Esophagus (tissue), 2 donors: Measurements from ENCODE around the gene WNK2. TPM values are rescaled to one million over a fixed set of nuclear protein-coding genes. Genes with fewer than 3 reads are reported as not detected.

ENCODE experiments used
- H3K27ac ChIP-seq, 2 donors: one replicate each; pipeline ENCODE4 v1.5.1; 2013; ENCODE audit warnings: low read depth in 2 of 2, mild to moderate bottlenecking in 2 of 2, inconsistent platforms in 1 of 2, low read length in 1 of 2, moderate library complexity in 1 of 2
- H3K27me3 ChIP-seq, 2 donors: one replicate each; pipeline ENCODE4 v1.6.1; 2013; ENCODE audit warnings: low read length in 2 of 2, control low read depth in 1 of 2, mild to moderate bottlenecking in 1 of 2; ENCODE audit not compliant: insufficient read depth in 2 of 2, control insufficient read depth in 1 of 2
- H3K36me3 ChIP-seq, 2 donors: one replicate each; pipeline ENCODE4 v1.6.1; 2013; ENCODE audit warnings: low read length in 1 of 2; ENCODE audit not compliant: control insufficient read depth in 2 of 2, insufficient read depth in 2 of 2
- H3K4me1 ChIP-seq, 2 donors: one replicate each; pipeline ENCODE4 v1.6.1; 2013; ENCODE audit warnings: low read length in 1 of 2; ENCODE audit not compliant: control insufficient read depth in 2 of 2, insufficient read depth in 2 of 2
- H3K4me3 ChIP-seq, 2 donors: one replicate each; pipeline ENCODE4 v1.5.1; 2013; ENCODE audit warnings: low read length in 2 of 2, mild to moderate bottlenecking in 2 of 2, low read depth in 1 of 2, moderate library complexity in 1 of 2
- H3K9me3 ChIP-seq, 2 donors: one replicate each; pipeline ENCODE4 v1.6.1; 2013; ENCODE audit warnings: mild to moderate bottlenecking in 2 of 2, low read depth in 1 of 2, low read length in 1 of 2, moderate library complexity in 1 of 2; ENCODE audit not compliant: control insufficient read depth in 2 of 2, insufficient read depth in 1 of 2
- WGBS, 2 donors: extraction: QIAGEN DNeasy Blood & Tissue Kit; methylation state at CpG; one replicate each; pipeline ENCODE4 v1.1.7; 2013; 5-methylcytosine and 5-hydroxymethylcytosine counted together
- polyA plus RNA-seq, 2 donors: library from polyadenylated mRNA; stranded (reverse); fragments of 200-250 nt; gene quantifications; one replicate each; pipeline ENCODE4 v1.2.3, GENCODE V29; 2013
- donor health status: healthy with polysubstance abuse.
- donor health status: Bipolar disorder and iron deficiency.

The WNK2 gene
- polyA plus RNA-seq, result 1 to 10 TPM; 2.1 to 3.4 TPM

DNA sequence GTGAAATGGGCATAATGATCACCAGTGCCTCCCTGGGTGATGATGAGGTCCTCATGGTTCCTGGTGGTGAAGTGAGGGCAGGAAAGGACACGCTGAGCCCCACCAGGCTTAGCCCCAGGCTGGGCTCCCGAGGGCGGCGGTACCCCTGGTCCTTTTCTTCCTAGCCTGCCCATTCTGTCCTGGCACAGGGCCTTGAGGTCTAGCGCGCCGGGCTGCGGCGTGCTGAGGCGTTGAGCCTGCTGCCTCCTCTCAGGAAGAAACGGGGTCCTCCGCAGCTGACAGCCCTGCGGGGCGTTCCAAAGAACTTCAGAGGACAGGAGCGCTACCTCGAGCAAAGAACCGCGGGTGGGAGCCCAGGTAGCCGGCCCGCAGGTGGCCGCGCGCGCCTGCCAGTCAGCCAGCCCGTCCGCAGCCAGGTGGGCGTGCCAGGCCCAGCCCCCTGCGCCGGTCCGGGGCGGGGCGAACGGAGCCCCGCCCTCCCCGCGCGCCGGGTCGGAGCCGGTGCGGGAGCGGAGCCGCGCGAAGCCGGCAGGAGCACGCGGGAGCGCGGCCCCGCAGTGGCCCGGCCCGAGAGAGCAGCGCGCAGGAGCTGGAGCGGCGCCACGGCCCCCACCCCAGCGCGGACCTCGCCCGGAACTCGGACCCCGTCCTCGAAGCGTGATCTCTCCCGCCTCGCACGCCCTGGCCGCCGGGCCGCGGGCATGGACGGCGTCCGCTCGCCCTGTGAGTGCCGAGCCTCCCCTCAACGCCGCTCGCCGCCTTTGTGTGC, at the start of gene WNK2:
WNK2 (plus strand) TSS at position 477 of the 769 bp plus-strand sequence. CDS start 791 bp downstream, outside the sequence.
- WGBS, 2 donors, result 1 to 2% methylated on average over 26 to 82 of the region's 82 CpGs
- H3K36me3 ChIP-seq, result no peaks in the 10 kb centered on the region
- peak within 1 kb of the TSS; percentile 41 to 62 for H3K4me3 ChIP-seq
- peak within 1 kb of the TSS in 1 of 2 donors; percentile 43 for H3K27ac ChIP-seq
- H3K27me3 ChIP-seq, result no peaks in the 10 kb centered on the region
- H3K9me3 ChIP-seq, result peaks cover 0 to 3% of the 10 kb centered on the region in 2 donors
- peaks cover 0 to 12% of the 10 kb centered on the region in 2 donors for H3K4me1 ChIP-seq

GRCh38 chr9:93134740-93135444, 49.0 kb upstream of the WNK2 start:
- H3K27ac ChIP-seq, result peak overlapping the region; percentile 89 to 94
- H3K27me3 ChIP-seq, result no peaks in the 10 kb centered on the region
- peaks cover 0 to 4% of the 10 kb centered on the region in 2 donors for H3K9me3 ChIP-seq
- WGBS, 2 donors, result 69% methylated on average over 14 of the region's 14 CpGs
- no peaks in the 10 kb centered on the region for H3K36me3 ChIP-seq
- peak overlapping the region; percentile 63 to 77 for H3K4me3 ChIP-seq
- peaks cover 22 to 48% of the 10 kb centered on the region in 2 donors for H3K4me1 ChIP-seq

DNA sequence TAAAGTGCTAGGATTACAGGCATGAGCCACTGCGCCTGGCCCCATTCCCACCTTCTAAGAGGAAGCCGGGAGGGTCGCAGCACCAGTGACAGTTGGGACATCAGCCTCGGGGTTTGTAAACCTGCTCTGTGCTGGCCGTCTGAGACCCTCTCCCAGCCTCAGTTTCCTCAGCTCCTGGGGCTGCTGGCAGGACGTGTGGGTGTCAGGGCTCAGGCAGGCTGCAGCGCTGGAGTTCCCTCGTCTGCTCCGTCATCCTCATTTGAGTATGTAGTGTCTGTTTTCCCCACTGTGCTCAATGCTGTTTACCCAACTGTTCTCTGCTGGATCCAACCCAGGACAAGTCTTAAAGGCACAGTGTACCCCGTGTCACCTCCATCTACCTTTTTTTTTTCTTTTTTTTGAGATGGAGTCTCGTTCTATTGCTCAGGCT, 47.9 kb upstream of the WNK2 start:
- H3K36me3 ChIP-seq, result no peaks in the 10 kb centered on the region
- H3K4me3 ChIP-seq, result no peak overlapping the region
- no peak overlapping the region for H3K27ac ChIP-seq
- WGBS, 2 donors, result 33 to 37% methylated on average over 11 of the region's 11 CpGs
- H3K27me3 ChIP-seq, result no peaks in the 10 kb centered on the region
- peaks cover 19 to 41% of the 10 kb centered on the region in 2 donors for H3K4me1 ChIP-seq
- H3K9me3 ChIP-seq, result peaks cover 0 to 4% of the 10 kb centered on the region in 2 donors

GRCh38 chr9:93137362-93137761, 46.6 kb upstream of the WNK2 start:
- Histone ChIP-seq H3K9me3 (peaks cover 0 to 4% of the 10 kb centered on the region in 2 donors), H3K27me3 (no peaks in the 10 kb centered on the region), H3K4me1 (peaks cover 8 to 37% of the 10 kb centered on the region in 2 donors), H3K4me3 (no peak overlapping the region), H3K36me3 (no peaks in the 10 kb centered on the region), H3K27ac (no peak overlapping the region)
- WGBS, 2 donors, result 53 to 62% methylated on average over 11 of the region's 11 CpGs

GRCh38 chr9:93138171-93138764, 45.7 kb upstream of the WNK2 start:
- peaks cover 0 to 4% of the 10 kb centered on the region in 2 donors for H3K9me3 ChIP-seq
- no peak overlapping the region for H3K4me3 ChIP-seq
- no peaks in the 10 kb centered on the region for H3K27me3 ChIP-seq
- WGBS, 2 donors, result 70 to 71% methylated on average over 7 of the region's 7 CpGs
- H3K27ac ChIP-seq, result no peak overlapping the region
- H3K36me3 ChIP-seq, result no peaks in the 10 kb centered on the region
- H3K4me1 ChIP-seq, result peaks cover 7 to 31% of the 10 kb centered on the region in 2 donors

DNA sequence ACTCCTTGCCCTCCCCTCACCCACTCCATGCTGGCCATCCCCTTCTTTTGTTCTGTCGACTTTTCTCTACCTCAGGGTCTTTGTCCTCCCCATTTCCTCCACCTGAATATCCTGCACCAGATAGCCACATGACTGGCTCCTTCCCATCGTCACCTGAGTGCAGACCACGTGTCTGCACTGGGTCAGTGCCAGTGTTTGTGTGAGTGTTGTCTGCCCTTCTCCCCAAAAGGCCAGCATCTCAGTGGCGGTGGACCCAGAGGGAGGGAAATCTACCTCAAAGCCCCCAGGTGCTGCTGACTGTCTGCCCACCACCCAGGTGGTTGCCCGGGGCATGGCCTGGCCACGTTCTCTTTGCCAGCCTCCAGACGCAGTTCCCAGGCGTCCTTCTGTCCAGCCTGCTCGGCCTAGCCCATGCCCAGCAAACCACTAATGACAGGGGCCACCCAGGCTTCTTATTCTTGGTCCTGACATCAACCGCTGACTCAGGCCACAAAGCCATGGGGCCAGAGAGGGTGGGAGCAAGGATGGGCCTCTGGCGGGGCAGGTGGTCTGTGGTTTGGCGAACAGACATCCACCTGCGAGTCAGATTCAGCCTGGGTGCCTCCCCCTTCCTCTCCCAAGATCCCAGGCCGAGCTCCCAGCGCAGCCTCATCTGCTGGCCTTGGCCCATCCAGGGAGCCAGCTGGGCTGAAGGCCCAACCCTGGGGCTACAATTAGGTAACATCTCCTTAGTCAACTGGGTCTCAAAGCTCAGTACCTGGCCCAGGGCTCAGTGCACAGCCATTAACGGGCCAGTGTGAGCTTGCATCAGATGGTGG, 44.4 kb upstream of the WNK2 start:
- WGBS, 2 donors, result 56 to 70% methylated on average over 16 of the region's 16 CpGs
- Histone ChIP-seq H3K4me1 (peaks cover 7 to 38% of the 10 kb centered on the region in 2 donors), H3K36me3 (no peaks in the 10 kb centered on the region), H3K9me3 (peaks cover 0 to 4% of the 10 kb centered on the region in 2 donors), H3K27ac (no peak overlapping the region), H3K27me3 (no peaks in the 10 kb centered on the region), H3K4me3 (no peak overlapping the region)

DNA sequence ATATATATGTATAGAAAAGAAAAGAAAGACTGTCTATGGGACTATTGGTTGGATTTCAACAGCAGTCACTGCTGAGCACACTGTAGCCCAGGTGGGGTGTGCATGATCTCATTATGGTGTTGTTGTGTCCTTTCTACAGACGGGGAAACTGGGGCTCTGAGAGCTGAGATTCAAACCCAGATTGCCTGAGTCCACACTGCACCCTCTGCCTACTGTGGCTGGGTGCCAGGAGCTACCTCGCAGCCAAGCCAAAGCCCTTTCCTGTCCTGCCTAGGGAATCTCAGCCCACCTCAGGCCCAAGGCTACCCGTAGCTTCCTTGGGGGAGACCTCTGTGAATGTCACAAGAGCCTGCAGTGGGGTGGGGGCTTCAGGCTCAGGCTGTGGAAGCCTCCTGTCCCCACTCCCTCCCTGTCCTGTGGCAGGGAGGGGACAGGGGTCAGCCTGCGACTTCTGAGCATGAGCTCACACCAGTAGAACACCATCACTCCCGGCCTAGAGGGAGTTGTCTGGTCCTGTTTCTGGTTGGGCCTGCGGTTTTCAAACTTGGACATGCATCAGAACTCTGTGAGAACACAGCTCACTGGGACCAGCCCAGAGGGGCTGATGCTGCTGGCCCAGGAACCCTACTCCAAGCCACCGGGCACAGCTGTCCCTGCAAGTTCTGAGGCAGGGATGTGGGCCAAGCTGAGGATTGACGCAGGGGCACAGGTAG, 42.0 kb upstream of the WNK2 start:
- Histone ChIP-seq H3K27me3 (no peaks in the 10 kb centered on the region), H3K4me1 (peaks cover 3 to 27% of the 10 kb centered on the region in 2 donors), H3K27ac (peak overlapping the region; percentile 4 to 13), H3K9me3 (peaks cover 0 to 4% of the 10 kb centered on the region in 2 donors), H3K4me3 (no peak overlapping the region), H3K36me3 (no peaks in the 10 kb centered on the region)
- 51 to 66% methylated on average over 8 of the region's 8 CpGs for WGBS, 2 donors

DNA sequence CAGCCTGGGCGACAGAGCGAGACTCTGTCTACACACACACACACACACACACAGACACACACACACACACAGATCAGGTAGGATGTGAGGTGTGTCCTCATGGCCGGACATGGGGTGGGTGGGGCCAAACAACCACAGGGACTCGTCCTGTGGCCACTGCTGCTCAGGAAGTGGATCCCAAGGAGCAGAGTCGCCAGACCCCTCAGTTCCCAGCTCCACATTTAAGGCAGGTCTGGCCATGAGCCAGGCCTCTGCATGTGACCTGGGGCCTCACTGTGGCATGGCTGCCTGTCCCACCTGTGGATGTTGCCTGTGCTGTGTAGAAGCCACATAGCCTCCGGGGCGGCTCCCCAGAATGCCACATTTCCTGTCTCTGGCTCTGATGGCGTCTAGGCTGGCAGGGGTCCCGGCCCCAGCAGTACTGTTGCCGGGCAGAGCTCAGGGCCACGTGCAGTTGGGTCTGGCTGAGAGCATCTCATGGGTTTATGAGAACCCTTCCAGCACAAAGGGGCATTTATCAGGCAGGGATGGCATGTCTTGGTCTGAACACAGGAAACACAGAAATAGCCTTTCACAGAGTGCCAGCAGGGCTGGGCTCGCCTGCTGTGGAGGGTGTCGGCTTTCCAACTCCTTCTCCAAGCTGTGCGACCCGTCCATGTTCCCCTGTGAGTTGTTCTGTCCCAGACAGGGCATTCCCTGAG, 40.0 kb upstream of the WNK2 start:
- Histone ChIP-seq H3K4me3 (no peak overlapping the region), H3K27ac (peak overlapping the region in 1 of 2 donors; percentile 29), H3K9me3 (no peaks in the 10 kb centered on the region), H3K4me1 (peaks cover 0 to 22% of the 10 kb centered on the region in 2 donors), H3K36me3 (no peaks in the 10 kb centered on the region), H3K27me3 (no peaks in the 10 kb centered on the region)
- 28 to 36% methylated on average over 15 of the region's 15 CpGs for WGBS, 2 donors
